Testis (tissue), 2 donors: Measurements from ENCODE around the gene RCHY1.

Source experiments
- POLR2A ChIP-seq: fragments of 450-650 bp; IDR thresholded peaks from one replicate; pipeline ENCODE4 v1.6.1; 2017; ENCODE audit warnings: antibody characterized with exemption, mild to moderate bottlenecking, moderate library complexity
- TF ChIP-seq, protein P1 (sequence below), 3 experiments: fragments of 450-650 bp in 2 of 3; fragments of 200-600 bp in 1 of 3; sonication (generic) in 1 of 3; IDR thresholded peaks; one replicate each; pipeline ENCODE4 v1.5.1; 2016 to 2019; ENCODE audit warnings: antibody characterized with exemption in 3 of 3, mild to moderate bottlenecking in 2 of 3, moderate library complexity in 1 of 3

DNA sequence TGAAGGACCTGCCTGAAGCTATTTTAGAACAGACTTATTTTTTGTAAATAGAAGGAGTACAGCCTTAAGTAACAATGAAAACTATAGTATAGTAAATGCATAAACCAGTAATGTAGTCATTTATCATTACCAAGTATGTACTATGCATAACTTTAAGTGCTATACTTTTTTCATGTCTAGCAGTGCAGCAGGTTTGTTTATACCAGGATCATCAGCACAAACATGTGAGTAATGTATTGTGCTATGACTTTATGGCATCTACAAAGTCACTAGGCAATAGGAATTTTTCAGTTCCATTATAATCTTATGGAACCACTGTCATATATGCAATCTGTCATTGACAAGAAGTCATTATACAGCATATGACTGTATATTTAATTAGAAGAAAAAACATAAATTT lies 38.2 kb upstream of the RCHY1 start:
- TF ChIP-seq POLR2A, result no peak
- TF ChIP-seq, protein P1, sequence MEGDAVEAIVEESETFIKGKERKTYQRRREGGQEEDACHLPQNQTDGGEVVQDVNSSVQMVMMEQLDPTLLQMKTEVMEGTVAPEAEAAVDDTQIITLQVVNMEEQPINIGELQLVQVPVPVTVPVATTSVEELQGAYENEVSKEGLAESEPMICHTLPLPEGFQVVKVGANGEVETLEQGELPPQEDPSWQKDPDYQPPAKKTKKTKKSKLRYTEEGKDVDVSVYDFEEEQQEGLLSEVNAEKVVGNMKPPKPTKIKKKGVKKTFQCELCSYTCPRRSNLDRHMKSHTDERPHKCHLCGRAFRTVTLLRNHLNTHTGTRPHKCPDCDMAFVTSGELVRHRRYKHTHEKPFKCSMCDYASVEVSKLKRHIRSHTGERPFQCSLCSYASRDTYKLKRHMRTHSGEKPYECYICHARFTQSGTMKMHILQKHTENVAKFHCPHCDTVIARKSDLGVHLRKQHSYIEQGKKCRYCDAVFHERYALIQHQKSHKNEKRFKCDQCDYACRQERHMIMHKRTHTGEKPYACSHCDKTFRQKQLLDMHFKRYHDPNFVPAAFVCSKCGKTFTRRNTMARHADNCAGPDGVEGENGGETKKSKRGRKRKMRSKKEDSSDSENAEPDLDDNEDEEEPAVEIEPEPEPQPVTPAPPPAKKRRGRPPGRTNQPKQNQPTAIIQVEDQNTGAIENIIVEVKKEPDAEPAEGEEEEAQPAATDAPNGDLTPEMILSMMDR (IDR thresholded peaks at IDR 0.05), result no peak
